SJCRH30 (cell line): ENCODE data around the gene TMEM222. TPM values are rescaled to one million over a fixed set of nuclear protein-coding genes. Genes with fewer than 3 reads are reported as not detected.

Experiments used
- DNase-seq, 2 experiments: peaks; one replicate each; pipeline ENCODE4 v3.0.0-alpha.2; 2015 to 2020
- H3K27ac ChIP-seq: fragments of 250-450 bp; sonication (Bioruptor Pico); 2 replicates; pipeline ENCODE4 v1.5.1; 2020; ENCODE audit warnings: mild to moderate bottlenecking, moderate library complexity
- H3K27me3 ChIP-seq: fragments of 250-450 bp; sonication (Bioruptor Pico); 2 replicates; pipeline ENCODE4 v1.5.1; 2020; ENCODE audit warnings: mild to moderate bottlenecking, moderate library complexity
- H3K36me3 ChIP-seq: fragments of 250-450 bp; sonication (Bioruptor Pico); 2 replicates; pipeline ENCODE4 v1.5.1; 2020; ENCODE audit warnings: mild to moderate bottlenecking, moderate library complexity
- H3K4me1 ChIP-seq: fragments of 250-450 bp; sonication (Bioruptor Pico); 2 replicates; pipeline ENCODE4 v1.5.1; 2020; ENCODE audit warnings: mild to moderate bottlenecking, moderate library complexity
- H3K4me3 ChIP-seq: fragments of 250-450 bp; sonication (Bioruptor Pico); 2 replicates; pipeline ENCODE4 v1.5.1; 2020; ENCODE audit warnings: mild to moderate bottlenecking, moderate library complexity
- H3K9me3 ChIP-seq: fragments of 250-450 bp; sonication (Bioruptor Pico); replicated peaks from 2 replicates; pipeline ENCODE4 v1.5.1; 2020; ENCODE audit warnings: mild to moderate bottlenecking, moderate library complexity
- total RNA-seq: library from RNA; depleted of rRNA; stranded (reverse); fragments of >200 nt; shearing (Covaris generic); gene quantifications from 2 replicates; pipeline ENCODE4 v1.2.3, GENCODE V29; 2014

TMEM222 gene
- total RNA-seq, 1 experiment from 2014 or later: 26.0 TPM

GRCh38 chr1:27342391-27342777 is 20.4 kb downstream of the TMEM222 start:
- Histone ChIP-seq H3K27ac (no peak overlapping the region), H3K36me3 (no peaks in the 10 kb centered on the region), H3K27me3 (no peaks in the 10 kb centered on the region), H3K4me1 (peaks cover 28% of the 10 kb centered on the region), H3K9me3 (no peaks in the 10 kb centered on the region), H3K4me3 (no peak overlapping the region)
- DNase-seq: no peak

- H3K4me1 ChIP-seq: peaks cover 28% of the 10 kb centered on the region
- H3K9me3 ChIP-seq: no peaks in the 10 kb centered on the region
- H3K27me3 ChIP-seq: no peaks in the 10 kb centered on the region
- H3K27ac ChIP-seq: no peak overlapping the region
- H3K36me3 ChIP-seq: no peaks in the 10 kb centered on the region
- H3K4me3 ChIP-seq: peak overlapping the region; percentile 13; the same call in 1 of the 2 replicates
- DNase-seq: peak; percentile 43 to 44
Observed at GRCh38 chr1:27342778-27343638, 21.0 kb downstream of the TMEM222 start.

GRCh38 chr1:27343639-27344025 is 21.7 kb downstream of the TMEM222 start:
- DNase-seq: no peak
- no peak overlapping the region for H3K4me3 ChIP-seq
- H3K4me1 ChIP-seq: peaks cover 28% of the 10 kb centered on the region
- no peaks in the 10 kb centered on the region for H3K9me3 ChIP-seq
- H3K27ac ChIP-seq: no peak overlapping the region
- H3K27me3 ChIP-seq: no peaks in the 10 kb centered on the region
- no peaks in the 10 kb centered on the region for H3K36me3 ChIP-seq

GRCh38 chr1:27345272-27345671 is 23.3 kb downstream of the TMEM222 start:
- H3K4me1 ChIP-seq: peaks cover 28% of the 10 kb centered on the region
- H3K4me3 ChIP-seq: no peak overlapping the region
- DNase-seq: no peak
- H3K27ac ChIP-seq: no peak overlapping the region
- no peaks in the 10 kb centered on the region for H3K9me3 ChIP-seq
- H3K27me3 ChIP-seq: no peaks in the 10 kb centered on the region
- no peaks in the 10 kb centered on the region for H3K36me3 ChIP-seq

- no peak for DNase-seq
- Histone ChIP-seq H3K4me3 (no peak overlapping the region), H3K27ac (no peak overlapping the region), H3K9me3 (no peaks in the 10 kb centered on the region), H3K4me1 (peaks cover 19% of the 10 kb centered on the region; the same call in 1 of the 2 replicates), H3K36me3 (no peaks in the 10 kb centered on the region), H3K27me3 (no peaks in the 10 kb centered on the region)
Observed at GRCh38 chr1:27346357-27346756, 24.4 kb downstream of the TMEM222 start.

GRCh38 chr1:27346991-27347624 is 25.1 kb downstream of the TMEM222 start:
- Histone ChIP-seq H3K27me3 (no peaks in the 10 kb centered on the region), H3K4me1 (peaks cover 12% of the 10 kb centered on the region; the same call in 1 of the 2 replicates), H3K9me3 (no peaks in the 10 kb centered on the region), H3K27ac (no peak overlapping the region), H3K36me3 (no peaks in the 10 kb centered on the region), H3K4me3 (no peak overlapping the region)
- DNase-seq: no peak

GRCh38 chr1:27348861-27349783 is 27.2 kb downstream of the TMEM222 start:
- no peaks in the 10 kb centered on the region for H3K9me3 ChIP-seq
- H3K27me3 ChIP-seq: no peaks in the 10 kb centered on the region
- H3K4me1 ChIP-seq: no peaks in the 10 kb centered on the region
- H3K36me3 ChIP-seq: no peaks in the 10 kb centered on the region
- H3K27ac ChIP-seq: no peak overlapping the region
- peak; percentile 41 to 50 for DNase-seq
- peak overlapping the region; percentile 41 for H3K4me3 ChIP-seq

- peak overlapping the region; percentile 41 for H3K4me3 ChIP-seq
- no peaks in the 10 kb centered on the region for H3K27me3 ChIP-seq
- no peaks in the 10 kb centered on the region for H3K4me1 ChIP-seq
- H3K9me3 ChIP-seq: no peaks in the 10 kb centered on the region
- H3K27ac ChIP-seq: no peak overlapping the region
- peak in 1 of 2 experiments; percentile 37 for DNase-seq
- H3K36me3 ChIP-seq: no peaks in the 10 kb centered on the region
Observed at GRCh38 chr1:27349784-27350662, 28.1 kb downstream of the TMEM222 start.

- Histone ChIP-seq H3K27ac (no peak overlapping the region), H3K4me3 (no peak overlapping the region), H3K27me3 (no peaks in the 10 kb centered on the region), H3K4me1 (no peaks in the 10 kb centered on the region), H3K9me3 (no peaks in the 10 kb centered on the region), H3K36me3 (0 out of 2 replicates have a peak, but pooled peaks cover 2% of the 10 kb centered on the region)
- no peak for DNase-seq
Observed at GRCh38 chr1:27350663-27351540, 28.9 kb downstream of the TMEM222 start.

GRCh38 chr1:27351541-27352107 is 29.7 kb downstream of the TMEM222 start:
- H3K27me3 ChIP-seq: no peaks in the 10 kb centered on the region
- DNase-seq: no peak
- H3K27ac ChIP-seq: no peak overlapping the region
- H3K9me3 ChIP-seq: no peaks in the 10 kb centered on the region
- H3K4me3 ChIP-seq: no peak overlapping the region
- 0 out of 2 replicates have a peak, but pooled peaks cover 4% of the 10 kb centered on the region for H3K36me3 ChIP-seq
- H3K4me1 ChIP-seq: no peaks in the 10 kb centered on the region

GRCh38 chr1:27353166-27353565 is 31.2 kb downstream of the TMEM222 start:
- no peak for DNase-seq
- Histone ChIP-seq H3K27me3 (no peaks in the 10 kb centered on the region), H3K4me1 (no peaks in the 10 kb centered on the region), H3K9me3 (no peaks in the 10 kb centered on the region), H3K4me3 (no peak overlapping the region), H3K36me3 (0 out of 2 replicates have a peak, but pooled peaks cover 4% of the 10 kb centered on the region), H3K27ac (no peak overlapping the region)

GRCh38 chr1:27353629-27354028 is 31.7 kb downstream of the TMEM222 start:
- no peak for DNase-seq
- Histone ChIP-seq H3K36me3 (0 out of 2 replicates have a peak, but pooled peaks cover 4% of the 10 kb centered on the region), H3K4me1 (no peaks in the 10 kb centered on the region), H3K27ac (no peak overlapping the region), H3K9me3 (no peaks in the 10 kb centered on the region), H3K4me3 (no peak overlapping the region), H3K27me3 (no peaks in the 10 kb centered on the region)

- Histone ChIP-seq H3K9me3 (no peaks in the 10 kb centered on the region), H3K4me3 (no peak overlapping the region), H3K27ac (no peak overlapping the region), H3K27me3 (no peaks in the 10 kb centered on the region), H3K36me3 (0 out of 2 replicates have a peak, but pooled peaks cover 4% of the 10 kb centered on the region), H3K4me1 (no peaks in the 10 kb centered on the region)
- no peak for DNase-seq
Observed at GRCh38 chr1:27355683-27356082, 33.7 kb downstream of the TMEM222 start.
